CD4-positive, alpha-beta T cell treated with Interleukin-10 for 1 hour (primary cell): ENCODE measurements around the gene TRPM3.
"Not testable (repeated sequence)": the region's sequence is repeated elsewhere in the genome, so short reads cannot be mapped to it uniquely, and the experiment has no call there.

Experiments
- DNase-seq: peaks from one replicate; pipeline ENCODE4 v3.0.0-alpha.2; 2020

TRPM3 gene

GRCh38 chr9:70635790-70636189, 485.6 kb downstream of the TRPM3 start:
- no peak for DNase-seq

DNA sequence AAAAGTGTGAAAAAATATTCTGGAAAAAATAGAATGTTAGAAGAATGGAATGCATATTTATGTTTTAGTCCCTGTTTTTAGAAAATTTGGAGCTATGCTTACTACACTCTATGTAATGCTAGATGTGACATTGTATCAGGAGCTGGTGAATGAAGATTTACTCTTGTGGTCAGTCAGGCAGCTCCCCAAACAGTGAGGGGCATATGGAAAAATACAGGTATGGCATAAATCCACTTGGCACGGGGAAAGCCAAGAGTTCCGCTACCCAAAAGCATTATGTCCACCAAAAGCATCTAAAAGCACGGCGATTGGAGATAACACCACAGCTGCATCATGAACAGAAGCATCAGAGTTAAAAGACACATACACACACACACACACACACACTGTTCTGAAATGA, 486.7 kb downstream of the TRPM3 start:
- no peak for DNase-seq

DNA sequence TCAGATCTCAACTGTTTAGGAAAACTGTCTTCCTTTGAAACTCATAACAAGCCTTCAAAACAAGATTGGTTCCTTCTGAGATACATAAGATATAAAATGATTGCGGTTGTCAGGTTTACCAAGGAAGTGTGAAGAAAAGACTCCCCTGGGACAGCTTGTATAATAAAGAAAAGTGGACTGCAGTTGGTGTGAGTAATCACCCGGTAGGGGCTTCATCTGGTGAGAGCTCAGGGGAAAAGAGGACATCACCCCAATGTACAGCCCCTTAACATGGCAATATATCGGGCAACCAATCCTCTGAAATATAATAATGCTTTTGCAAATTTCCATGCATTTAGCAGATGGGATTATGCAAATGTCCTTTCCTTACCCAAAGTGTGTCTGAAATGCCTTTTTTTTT, 490.4 kb downstream of the TRPM3 start:
- DNase-seq = no peak

- not testable (repeated sequence) for DNase-seq
Observed at GRCh38 chr9:70629080-70629685, 492.2 kb downstream of the TRPM3 start.

DNA sequence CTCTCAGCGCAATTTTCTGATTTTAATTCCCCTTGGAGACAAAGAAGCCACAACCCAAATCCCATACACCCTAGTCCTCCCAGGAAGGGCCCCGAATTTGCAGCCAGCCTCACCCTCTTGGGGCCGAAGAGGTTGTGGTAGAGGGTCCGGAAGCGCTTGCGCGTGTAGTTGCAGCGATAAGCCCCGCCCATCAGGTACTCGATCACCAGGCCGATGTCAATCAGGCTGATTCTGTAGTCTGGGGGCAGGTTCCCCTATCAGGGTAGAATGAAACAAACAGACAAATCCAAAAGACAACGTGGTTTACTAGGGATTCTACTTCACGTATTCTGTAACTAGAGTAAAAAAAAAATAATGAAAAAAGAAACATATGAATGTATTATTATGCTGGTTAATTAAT, 496.3 kb downstream of the TRPM3 start:
- DNase-seq = no peak

DNA sequence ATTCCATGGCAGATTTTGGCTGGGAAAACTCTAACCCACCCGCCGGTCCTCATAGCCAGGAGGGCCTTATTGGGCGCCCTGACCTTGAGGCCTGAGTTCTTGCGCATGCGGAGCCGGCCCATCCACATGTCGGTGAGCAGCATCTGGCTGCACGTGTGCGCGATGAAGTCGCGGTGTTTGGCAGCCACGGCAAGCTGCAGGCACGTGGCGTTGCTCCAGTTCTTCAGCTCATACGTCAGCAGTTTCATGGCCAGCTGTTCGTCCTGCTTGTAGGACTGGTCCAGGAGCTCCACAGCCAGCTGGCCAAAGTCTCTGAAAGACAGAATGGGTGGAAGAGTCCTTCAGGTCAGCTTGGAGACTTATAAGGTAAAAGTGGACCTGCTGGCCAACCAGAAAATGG, 502.6 kb downstream of the TRPM3 start:
- DNase-seq = no peak

GRCh38 chr9:70617033-70617828, 504.2 kb downstream of the TRPM3 start:
- DNase-seq = no peak

GRCh38 chr9:70616228-70616990, 505.0 kb downstream of the TRPM3 start:
- no peak for DNase-seq

GRCh38 chr9:70615464-70616138, 505.8 kb downstream of the TRPM3 start:
- no peak for DNase-seq

GRCh38 chr9:70614786-70615463, 506.5 kb downstream of the TRPM3 start:
- DNase-seq = no peak

GRCh38 chr9:70613024-70613768, 508.2 kb downstream of the TRPM3 start:
- DNase-seq = no peak

DNA sequence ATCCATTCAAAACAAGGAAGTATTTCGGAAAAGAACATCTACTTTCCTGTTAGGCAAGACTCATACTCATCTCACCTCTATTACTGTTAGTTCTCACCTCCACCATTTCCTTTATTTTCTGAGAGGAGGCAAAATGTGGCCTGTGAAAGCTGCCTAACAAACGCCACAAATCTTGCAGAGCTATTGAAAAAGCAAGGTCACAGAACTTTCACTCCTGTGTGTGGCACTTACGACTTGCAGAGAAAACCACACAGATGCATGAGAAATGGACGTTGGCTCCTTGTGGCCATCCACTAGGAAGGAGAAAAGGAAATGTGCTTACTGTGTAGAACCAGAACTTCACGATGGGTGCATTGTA, 511.2 kb downstream of the TRPM3 start:
- no peak for DNase-seq

- DNase-seq = no peak
Observed at GRCh38 chr9:70609542-70610286, 511.7 kb downstream of the TRPM3 start.

- DNase-seq = no peak
Observed at GRCh38 chr9:70609011-70609410, 512.4 kb downstream of the TRPM3 start.

- peak; percentile 13 for DNase-seq
Observed at GRCh38 chr9:70607926-70608325, 513.5 kb downstream of the TRPM3 start.

GRCh38 chr9:70607329-70607728, 514.1 kb downstream of the TRPM3 start:
- no peak for DNase-seq

DNA sequence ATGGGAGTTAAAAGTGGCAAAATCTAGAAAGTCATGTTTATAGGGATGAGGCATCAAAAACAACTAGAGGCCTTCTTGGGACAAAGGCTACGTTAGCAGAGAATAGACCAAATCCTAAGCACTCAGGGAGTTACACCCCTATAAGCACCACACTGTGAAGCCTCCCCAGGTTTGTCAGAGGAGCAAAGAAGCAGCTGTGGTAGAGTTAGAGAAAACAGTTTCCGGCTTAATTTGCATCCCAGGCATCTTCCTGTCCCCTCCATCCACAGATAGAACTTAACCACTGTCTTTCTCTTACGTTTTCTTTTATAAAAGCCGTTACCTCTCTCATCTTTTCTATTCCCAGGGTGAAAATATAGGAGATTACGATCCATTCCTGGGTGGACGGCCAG, 518.4 kb downstream of the TRPM3 start:
- DNase-seq = no peak

DNA sequence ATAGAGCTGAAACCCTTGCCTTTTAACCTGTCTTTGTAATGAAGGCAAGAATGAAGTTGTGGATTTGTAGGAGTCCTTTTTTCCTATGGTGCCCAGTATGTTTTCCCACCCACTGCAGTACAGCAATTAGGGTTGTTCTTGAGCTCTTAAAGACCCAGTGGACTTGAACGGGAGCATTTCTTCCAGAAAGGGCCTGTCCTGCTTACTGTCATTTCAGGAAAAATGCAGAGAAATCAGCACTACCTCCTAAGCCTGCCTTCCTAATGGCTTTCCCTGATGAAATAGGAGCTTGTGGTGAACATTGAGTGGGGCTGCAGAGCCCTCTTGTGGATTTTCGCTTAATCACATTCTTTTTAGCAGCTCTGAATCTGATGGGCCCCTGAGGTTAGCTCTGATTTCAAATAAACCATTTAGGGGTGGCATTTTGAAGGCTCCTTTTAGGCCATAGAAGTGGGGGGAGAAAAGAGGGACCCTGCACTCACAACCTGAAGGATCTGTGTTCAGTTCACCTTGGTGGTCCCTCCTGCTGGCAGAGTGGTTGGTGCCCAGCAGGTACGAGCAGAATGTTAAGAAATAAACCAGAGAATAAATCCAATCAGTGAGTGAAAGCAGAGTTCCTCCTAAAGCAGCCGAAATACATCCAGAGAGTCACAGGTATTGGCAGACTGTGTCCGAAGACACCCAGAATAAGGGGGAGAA, 519.0 kb downstream of the TRPM3 start:
- DNase-seq = peak; percentile 62

GRCh38 chr9:70601000-70601951, 520.1 kb downstream of the TRPM3 start:
- DNase-seq = no peak
